ENCODE data around the gene JAK1.

DNA sequence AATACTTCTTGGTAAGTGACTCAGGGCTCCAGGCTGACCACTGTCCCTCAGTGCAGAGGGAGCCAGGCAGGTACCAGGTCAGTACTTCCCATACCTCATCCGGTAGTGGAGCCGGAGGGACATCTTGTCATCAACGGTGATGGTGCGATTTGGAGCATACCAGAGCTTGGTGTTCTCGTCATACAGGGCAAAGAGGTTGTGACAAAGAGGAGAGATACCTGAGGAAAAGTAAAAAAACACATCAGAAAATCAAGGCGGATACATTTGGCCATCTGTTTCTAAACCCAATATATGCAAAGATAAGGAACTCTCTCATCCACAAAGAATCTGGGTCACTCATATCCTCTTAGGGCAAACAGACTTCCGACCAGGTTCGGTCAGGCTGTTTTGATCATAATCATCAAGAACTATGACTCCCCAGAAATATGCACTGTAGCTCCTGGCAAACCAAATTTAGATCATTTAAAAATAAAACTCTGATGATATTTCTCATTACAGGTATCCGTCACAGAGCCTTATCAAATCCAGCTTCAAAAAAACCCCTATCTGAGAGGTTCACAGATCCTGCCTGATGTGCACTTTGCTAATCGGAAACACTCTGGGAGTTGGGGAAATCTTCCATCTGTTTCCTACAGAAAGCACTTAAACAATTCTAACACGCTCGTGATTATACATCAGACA lies 87.3 kb downstream of the JAK1 start:
- TF ChIP-seq, protein P1, sequence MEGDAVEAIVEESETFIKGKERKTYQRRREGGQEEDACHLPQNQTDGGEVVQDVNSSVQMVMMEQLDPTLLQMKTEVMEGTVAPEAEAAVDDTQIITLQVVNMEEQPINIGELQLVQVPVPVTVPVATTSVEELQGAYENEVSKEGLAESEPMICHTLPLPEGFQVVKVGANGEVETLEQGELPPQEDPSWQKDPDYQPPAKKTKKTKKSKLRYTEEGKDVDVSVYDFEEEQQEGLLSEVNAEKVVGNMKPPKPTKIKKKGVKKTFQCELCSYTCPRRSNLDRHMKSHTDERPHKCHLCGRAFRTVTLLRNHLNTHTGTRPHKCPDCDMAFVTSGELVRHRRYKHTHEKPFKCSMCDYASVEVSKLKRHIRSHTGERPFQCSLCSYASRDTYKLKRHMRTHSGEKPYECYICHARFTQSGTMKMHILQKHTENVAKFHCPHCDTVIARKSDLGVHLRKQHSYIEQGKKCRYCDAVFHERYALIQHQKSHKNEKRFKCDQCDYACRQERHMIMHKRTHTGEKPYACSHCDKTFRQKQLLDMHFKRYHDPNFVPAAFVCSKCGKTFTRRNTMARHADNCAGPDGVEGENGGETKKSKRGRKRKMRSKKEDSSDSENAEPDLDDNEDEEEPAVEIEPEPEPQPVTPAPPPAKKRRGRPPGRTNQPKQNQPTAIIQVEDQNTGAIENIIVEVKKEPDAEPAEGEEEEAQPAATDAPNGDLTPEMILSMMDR (IDR thresholded peaks at IDR 0.05; ENCODE audit: low read length), result no peak
- TF ChIP-seq EZH2 (optimal IDR thresholded peaks at IDR 0.05; ENCODE audit: low read depth, low read length), result no peak
- no peak for TF ChIP-seq EZH2phosphoT487 (IDR thresholded peaks at IDR 0.05; ENCODE audit: low read length)

Measured in MM.1S (cell line).